Femur (tissue), 1 donor: ENCODE data around the gene ZGLP1.

ENCODE experiments used
- DNase-seq: peaks from one replicate; pipeline ENCODE4 v3.0.0-alpha.2; 2017

Gene ZGLP1

GRCh38 chr19:10325732-10326131 lies 16.1 kb upstream of the ZGLP1 start:
- DNase-seq: no peak

DNA sequence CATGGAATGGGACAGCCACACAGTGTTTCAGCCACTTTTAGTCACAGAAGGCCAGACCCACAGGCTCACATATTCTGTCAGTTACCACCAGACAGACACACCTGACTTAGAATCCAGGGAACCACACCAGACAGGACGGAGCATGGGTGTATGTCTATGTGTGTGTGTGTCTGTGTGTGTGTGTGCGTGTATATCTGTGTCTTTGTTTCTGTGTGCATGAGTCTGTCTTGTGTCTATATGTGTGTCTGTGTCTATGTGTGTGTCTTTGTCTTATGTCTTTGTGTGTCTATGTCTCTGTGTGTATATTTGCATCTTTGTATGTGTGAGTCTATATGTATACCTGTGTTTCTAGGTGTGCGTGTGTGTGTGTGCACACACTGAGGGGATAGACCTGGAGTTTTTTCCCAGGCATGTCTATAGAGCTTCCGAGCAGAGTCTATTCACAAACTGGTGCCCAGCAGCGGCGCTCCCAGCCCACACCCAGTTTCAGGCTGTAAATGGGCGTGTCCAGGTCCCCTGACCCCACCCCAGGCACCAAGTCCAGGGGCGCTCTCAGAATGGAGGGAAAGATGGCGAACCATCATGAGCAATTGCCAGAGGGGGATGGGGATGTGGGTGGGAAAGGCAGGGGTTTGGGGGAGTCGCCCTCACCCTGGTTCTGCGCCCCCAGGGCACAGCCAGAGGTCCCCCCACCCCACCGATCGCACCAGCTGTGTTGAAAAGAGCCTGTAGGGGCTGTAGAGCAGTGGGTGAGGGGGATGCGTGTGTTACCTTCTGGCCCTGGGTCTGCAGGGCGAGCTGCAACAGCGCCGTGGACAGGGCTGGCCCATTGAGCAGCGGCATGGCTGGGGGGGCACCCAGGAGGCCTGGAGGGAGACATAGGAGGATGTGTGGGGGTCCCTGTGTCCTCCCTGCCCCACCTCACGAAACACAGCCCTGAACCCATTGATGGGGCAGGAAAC lies 12.5 kb upstream of the ZGLP1 start:
- DNase-seq: no peak

GRCh38 chr19:10321417-10321797 lies 11.8 kb upstream of the ZGLP1 start:
- no peak for DNase-seq

GRCh38 chr19:10320602-10321416 lies 11.2 kb upstream of the ZGLP1 start:
- no peak for DNase-seq

DNA sequence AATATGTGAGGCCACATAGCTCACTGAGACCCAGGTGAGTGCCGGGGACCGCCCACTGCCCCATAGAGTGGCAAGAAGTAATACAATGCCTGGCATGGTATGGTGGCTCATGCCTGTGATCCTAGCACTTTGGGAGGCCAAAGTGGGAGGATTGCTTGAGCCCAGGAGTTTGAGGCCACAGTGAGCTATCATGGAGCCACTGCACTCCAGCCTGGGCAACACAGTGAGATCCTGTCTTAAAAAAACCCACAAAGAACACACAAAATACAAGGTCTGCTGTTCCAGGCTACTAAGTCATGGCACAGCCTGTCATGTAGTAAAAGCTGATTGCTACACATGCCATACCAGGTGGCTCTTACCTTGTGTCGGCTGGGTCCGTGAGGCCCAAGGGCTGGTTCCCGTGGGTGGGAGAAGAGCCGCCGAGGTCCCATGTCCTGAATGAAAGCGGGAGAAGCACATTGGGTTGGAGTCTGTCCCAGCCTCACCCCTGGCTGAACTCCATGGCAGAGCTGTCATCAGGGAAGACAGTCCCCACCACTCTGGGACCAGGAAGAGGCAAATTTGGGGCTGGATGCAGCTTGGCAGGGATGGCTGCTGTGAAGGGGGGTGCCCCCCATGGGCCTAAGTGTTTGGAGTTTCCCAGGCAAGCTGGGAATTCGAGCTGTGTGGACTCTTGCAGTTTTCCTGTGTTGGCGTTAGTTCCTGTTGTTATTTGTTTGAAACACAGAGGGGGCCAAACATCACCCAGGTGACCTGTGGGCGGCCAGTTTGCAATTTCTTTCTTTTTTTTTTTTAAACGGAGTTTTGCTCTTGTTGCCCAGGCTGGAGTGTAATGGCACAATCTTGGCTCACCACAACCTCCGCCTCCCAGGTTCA lies 9.4 kb upstream of the ZGLP1 start:
- DNase-seq: no peak

DNA sequence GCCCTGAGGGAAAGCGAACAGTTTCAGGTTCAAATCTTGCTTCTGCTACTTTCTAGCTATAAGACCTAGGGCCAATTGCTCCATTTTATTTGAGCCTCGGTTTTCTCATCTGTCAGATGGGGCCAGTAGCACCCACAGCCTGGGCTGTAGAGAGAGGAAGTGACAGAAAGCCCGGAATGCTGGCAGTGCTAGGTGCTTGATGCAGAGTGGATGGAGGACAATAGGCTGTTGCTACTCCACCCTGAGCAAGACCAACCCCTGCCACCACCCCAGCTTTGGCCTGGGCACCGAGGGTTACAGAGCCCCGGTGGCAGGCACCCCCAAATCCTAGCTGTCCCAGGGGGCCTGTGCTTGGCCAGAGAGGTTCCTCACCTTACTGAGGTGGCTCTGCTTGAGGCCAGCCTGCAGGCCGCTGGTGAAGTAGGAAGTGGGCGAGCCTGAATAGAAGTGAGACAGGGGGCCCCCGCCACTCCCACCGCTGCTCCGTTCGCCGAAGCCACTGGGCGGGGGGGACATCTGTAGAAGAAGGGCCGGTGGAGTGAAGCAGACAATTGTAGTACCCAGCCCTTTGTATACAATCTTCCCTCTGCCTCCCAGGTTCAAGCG lies 8.3 kb upstream of the ZGLP1 start:
- DNase-seq: no peak

DNA sequence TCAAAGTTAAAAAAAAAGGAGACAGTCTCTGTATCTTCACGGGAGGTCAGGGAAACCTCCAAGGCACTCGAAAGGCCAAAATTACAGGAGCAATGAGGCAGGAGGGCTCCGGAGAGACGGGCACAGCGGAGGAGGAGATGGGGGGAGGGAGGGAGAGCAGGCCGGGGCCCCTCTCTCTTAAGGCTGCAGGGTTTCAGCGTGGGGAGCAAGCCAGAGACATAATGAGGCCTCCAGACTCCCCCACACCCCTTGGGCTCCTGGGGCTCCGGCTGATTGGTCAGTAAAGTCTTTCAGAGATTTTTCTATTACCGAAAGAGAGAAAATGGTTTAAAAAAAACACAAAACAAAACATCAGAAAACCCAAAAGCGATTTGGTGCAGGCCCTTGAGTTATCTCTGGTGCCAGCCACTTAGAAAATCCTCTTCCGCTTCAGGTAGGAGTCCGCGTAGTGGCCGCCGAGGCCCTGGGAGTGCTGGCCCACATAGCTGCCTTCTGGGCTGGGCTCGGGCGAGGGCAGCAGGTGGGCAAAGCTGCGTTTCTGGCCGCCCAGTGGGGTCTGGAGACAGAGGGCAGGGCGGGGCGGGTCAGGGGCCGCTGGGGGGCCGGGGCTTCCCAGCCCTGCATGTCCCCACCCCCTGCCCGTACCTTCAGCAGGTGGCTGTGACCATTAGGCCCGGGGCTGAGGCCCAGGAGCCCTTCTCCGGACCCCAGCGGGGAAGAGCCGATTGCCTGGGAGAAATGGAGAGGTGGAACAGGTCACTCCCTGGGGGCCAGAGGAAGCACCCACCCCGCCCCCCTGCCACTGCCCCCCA lies 7.6 kb upstream of the ZGLP1 start:
- DNase-seq: no peak

DNA sequence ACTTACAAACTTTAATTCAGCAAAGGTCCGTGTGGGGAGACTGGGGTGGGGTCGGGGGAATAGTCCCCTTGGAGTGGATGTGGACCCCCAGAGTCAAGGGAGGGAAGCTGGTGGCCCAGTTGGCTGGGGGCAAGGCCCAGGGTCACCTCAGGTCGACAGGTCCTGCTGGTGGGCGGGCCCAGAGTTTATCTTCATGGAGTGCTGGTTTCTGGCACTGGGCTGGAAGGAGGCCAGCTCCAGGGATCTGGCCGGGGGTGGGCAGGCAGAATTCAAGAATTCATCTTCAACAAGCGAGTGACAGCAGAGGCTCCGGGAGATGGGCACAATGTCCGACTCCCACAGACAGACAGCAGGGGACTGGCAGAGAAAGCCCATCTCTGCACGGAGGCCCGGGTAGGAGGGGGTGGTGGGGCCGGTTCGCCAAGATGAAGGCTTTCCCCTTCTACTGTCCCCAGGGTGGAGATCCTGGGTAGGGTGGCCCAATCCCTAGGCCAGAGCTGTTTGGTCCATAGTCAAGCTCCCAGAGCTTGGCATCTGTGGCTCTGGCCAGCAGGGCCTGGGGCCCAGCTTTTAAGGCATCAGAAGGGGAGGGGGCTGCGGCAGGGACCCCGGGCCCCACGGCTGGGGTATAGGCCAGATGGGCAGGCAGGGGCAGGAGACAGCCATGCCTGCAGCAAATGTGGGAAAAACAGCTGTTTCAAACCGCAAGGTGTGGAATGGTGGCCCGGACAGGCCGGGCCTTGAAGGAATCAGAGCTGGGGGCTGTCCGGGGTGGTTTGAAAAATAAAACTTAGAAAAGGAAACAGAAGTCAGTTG lies 6.8 kb upstream of the ZGLP1 start:
- no peak for DNase-seq

DNA sequence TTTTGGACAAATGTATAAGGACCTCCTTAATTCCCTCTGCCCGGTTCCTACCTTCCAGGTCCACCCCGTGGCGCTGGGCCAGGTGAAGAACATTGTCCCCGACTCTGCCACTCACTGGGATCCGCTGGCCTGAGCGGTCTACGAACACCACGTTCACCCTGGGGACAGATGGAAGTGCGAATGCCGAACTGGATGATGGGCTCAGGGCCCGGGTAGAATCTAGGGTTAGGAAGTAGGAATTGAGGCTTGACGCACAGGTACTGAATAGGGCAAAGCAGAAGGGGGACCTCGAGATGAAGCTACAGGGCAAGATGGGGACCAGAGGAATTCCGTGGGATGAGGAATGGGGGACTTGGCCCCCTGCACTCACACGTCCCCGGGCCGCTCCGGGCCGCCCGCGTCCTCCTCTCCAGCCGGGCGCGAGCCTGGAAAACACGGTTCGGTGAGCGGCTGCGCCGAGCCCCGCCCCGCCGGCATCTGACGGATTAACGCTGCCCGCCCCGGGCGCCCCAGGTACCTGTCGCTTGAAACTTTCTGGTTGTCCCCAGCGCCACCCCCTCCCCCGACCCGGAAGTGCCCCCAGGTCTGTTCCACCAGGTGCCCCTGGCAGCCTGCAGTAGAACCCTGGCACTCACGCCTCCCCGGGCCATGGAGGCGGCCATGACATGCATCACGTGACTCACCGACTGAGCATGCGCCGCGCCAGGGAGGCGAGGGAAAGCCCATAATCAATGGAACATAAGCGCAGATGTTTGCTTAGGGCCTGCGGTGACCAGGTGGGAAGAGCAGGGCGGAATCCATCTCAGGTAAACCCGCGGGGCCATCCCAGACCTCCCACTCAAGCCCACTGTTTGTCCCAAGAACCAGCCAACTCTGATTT lies 6.0 kb upstream of the ZGLP1 start, which contains the start of gene FDX2:
FDX2 (minus strand) TSS at position 681 of the 880 bp plus-strand sequence; CDS start at position 662, 19 bp downstream.
- peak; percentile 90 for DNase-seq

DNA sequence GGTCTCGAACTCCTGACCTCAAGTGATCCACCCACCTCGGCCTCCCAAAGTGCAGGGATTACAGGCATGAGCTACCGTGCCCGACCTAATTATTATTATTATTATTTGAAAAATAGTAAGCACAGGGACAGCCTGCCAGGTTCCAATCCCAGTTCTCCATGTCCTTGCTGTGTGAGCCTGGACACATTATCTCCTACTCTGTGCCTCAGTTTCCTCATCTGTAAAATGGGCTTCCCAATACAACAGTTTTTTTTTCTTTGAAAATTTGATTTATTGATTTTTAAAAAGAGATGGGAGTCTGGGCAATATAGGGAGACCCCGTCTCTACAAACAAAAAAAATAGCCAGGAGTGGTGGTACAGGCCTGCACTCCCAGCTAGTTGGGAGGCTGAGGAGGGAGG lies 3.3 kb downstream of the ZGLP1 start:
- no peak for DNase-seq

DNA sequence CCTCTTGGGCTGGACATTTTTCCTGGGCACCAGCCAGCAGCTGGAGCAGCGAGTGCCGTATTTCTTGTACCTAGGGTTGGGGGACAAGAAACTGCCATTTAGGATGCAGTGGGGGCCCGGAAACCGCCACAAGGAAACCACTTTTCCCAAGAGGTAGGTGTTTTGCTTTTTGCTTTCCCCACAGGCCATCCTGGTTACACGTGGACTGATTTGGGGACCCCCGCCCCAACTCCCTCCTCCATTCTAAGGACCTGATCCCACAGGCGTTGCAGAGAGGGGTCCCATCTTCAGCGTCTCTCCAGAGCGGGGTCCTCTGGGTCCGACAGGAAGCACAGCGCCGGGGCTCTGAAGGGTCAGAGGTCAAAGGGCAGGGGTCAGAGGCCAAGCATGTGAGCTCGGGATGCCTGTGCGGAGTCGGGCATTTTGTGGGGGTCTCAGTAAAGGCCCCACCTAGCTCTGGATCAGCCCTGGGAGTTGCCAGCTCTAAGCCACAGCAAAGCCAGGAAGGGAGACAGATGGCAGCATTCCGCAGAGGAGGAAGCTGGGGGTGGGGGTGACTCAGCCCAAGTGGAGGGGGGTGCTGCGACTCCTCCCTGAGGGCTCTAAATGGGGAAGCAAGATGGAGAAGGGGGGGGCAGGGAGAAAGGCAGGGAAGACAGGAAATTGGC lies 4.3 kb downstream of the ZGLP1 start:
- no peak for DNase-seq

DNA sequence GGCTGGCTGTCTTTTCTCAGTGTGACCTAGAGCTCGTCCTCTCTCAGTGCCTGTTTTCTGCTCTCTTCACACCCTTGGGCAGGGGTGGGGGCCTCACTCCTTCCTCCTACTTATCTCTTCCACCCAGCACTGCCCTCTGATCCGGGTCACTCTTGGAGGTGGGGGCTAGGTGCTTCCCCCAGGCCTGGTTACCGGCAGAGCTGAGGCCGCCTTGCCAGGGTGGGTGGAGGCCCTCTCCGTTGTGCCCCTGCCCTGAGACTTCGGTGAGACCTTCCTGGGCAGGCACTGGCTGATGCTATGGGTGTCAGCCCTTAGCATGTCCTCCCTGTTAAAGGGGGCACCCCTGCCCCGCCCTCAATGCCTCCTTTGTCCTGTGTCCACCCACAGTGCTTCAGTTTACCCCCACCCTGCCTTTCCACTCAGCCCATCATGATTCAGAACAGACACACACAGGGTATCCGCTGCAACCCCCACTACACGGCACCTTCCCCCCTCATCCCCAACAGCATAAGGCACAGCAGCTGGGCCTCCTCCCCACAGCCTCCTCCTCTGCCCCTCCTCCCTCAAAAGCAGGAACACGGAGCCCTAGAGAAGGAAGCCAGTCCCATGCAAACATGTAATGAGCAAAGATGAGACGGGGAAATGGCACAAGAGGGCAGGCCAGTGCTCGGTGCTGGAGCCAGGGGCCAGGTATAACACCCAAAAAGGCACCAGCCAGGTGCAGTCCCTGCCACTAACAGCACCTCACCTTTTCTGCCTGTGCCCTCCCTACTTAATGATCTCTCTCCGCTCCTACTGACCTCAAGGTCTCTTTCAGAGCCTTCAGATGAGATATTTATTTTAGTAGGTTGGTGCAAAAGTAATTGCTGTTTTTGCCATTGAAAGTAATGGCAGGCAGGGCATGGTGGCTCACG lies 9.8 kb downstream of the ZGLP1 start:
- DNase-seq: peak; percentile 24

DNA sequence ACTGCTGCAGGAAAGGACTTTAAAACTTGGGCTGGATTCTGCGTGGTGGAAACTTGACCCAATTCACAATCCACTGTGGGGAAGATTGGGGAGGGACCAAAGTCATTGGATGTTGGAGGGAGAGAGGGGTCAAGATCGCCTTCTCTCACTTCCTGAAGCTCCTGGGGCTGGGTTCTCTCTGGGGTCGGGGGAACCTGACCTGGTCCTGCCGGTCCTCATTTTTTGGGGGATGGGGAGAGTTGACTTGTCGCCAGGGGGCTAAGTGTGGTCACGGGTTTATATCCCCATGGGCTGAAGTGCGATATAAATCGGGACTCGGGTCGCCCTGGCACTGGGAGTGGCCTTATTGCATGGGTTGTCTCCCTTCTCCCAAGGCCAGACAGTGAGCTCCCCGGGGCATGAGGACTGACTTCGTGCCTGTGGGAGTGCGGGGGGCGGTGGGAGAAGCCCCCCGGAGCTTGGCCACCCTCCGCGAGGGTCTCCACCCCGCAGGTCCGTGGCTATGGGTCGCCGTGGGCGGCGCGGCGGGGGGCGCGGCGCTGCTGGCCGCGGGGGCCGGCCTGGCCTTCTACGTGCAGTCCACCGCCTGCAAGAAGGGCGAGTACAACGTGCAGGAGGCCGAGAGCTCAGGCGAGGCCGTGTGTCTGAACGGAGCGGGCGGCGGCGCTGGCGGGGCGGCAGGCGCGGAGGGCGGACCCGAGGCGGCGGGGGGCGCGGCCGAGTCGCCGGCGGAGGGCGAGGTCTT lies 13.6 kb downstream of the ZGLP1 start:
- peak; percentile 27 for DNase-seq

DNA sequence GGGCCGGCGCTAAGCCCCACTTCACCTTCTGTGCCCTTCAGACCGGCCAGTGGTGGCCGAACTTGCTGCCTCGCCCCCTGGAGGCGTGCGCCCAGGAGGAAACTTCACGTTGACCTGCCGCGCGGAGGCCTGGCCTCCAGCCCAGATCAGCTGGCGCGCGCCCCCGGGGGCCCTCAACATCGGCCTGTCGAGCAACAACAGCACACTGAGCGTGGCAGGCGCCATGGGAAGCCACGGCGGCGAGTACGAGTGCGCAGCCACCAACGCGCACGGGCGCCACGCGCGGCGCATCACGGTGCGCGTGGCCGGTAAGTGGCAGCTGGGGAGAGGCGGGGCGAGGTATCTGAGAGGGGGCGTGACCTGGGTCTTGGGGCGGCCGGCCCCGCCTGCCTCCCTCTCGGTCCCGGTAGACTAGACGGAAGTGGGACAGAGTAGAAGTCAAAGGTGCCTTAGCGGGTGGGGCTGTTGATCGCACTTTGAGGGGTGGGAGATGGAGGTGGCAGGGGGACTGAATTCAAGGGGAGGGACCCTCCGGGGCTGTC lies 14.2 kb downstream of the ZGLP1 start:
- peak; percentile 25 for DNase-seq

DNA sequence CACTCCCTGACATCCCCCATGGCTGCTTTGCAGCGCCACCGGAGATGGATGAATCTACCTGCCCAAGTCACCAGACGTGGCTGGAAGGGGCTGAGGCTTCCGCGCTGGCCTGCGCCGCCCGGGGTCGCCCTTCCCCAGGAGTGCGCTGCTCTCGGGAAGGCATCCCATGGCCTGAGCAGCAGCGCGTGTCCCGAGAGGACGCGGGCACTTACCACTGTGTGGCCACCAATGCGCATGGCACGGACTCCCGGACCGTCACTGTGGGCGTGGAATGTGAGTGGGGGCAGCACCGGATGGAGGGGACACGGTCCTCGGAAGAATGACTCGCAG lies 15.3 kb downstream of the ZGLP1 start:
- no peak for DNase-seq

GRCh38 chr19:10293637-10294367 lies 15.8 kb downstream of the ZGLP1 start:
- DNase-seq: no peak
